Right lobe of liver (tissue), 6 donors: Measurements from ENCODE around the gene CLCN1. TPM values are rescaled to one million over a fixed set of nuclear protein-coding genes. Genes with fewer than 3 reads are reported as not detected.
"Not testable (repeated sequence)": the region's sequence is repeated elsewhere in the genome, so short reads cannot be mapped to it uniquely, and the experiment has no call there.

Experiments
- ATAC-seq, 4 donors: fragments of 200-7000 bp; cut with Tn5 transposase; one replicate each; pipeline ENCODE4 v1.9.1; 2020; ENCODE audit warnings: mild to moderate bottlenecking in 4 of 4, moderate library complexity in 4 of 4
- DNase-seq, 3 donors: peaks; one replicate each; pipeline ENCODE4 v3.0.0-alpha.2; 2020
- H3K27ac ChIP-seq, 3 donors: fragments of 200-600 bp; one replicate each; pipeline ENCODE4 v1.8.0; 2022
- H3K27me3 ChIP-seq, 2 donors: fragments of 200-600 bp; one replicate each; pipeline ENCODE4 v1.8.0; 2022
- H3K36me3 ChIP-seq, 4 donors: fragments of 200-600 bp; sonication (generic) in 1 of 4; one replicate each; pipeline versions ENCODE4 v1.5.1 to v1.8.0; 2017 to 2022; ENCODE audit warnings: control low read depth in 1 of 4
- H3K4me1 ChIP-seq, 4 donors: fragments of 200-600 bp; sonication (generic) in 1 of 4; one replicate each; pipeline versions ENCODE4 v1.5.1 to v1.8.0; 2017 to 2022; ENCODE audit warnings: control low read depth in 1 of 4
- H3K4me3 ChIP-seq, 3 donors: fragments of 200-600 bp; one replicate each; pipeline ENCODE4 v1.8.0; 2022
- H3K9me3 ChIP-seq, 4 donors: fragments of 200-600 bp; sonication (generic) in 1 of 4; one replicate each; pipeline versions ENCODE4 v1.5.1 to v1.8.0; 2017 to 2022; ENCODE audit warnings: control low read depth in 1 of 4
- CTCF ChIP-seq, 4 donors: fragments of 200-600 bp in 3 of 4; fragments of 450-650 bp in 1 of 4; IDR thresholded peaks; one replicate each; pipeline versions ENCODE4 v1.5.1 to v1.8.0; 2016 to 2022; ENCODE audit warnings: antibody characterized with exemption in 4 of 4, mild to moderate bottlenecking in 2 of 4
- POLR2A ChIP-seq: fragments of 450-650 bp; IDR thresholded peaks from one replicate; pipeline ENCODE4 v1.6.1; 2017; ENCODE audit warnings: antibody characterized with exemption, mild to moderate bottlenecking
- WGBS: methylation state at CpG from one replicate; pipeline ENCODE4 v1.1.6; 2018; ENCODE audit warnings: low coverage, low lambda C conversion rate; ENCODE audit not compliant: insufficient coverage; ENCODE audit errors: missing lambda C conversion rate; 5-methylcytosine and 5-hydroxymethylcytosine counted together
- intact Hi-C, 2 donors: fragments of 100-400 bp; cut with DNase I; formaldehyde crosslinking; loops; one replicate each; pipeline versions ENCODE4 v1.11.2 to v1.14.1; 2022
- total RNA-seq, 6 experiments: library from RNA; depleted of rRNA in 2 of 6; stranded (reverse); fragments of >200 nt in 2 of 6; fragmentation: NEBNext Ultra II Directional in 3 of 6; extraction: Animal tissue kit (Norgen Biotek cat#: 25700) in 3 of 6; gene quantifications; one replicate each; pipeline versions ENCODE4 v1.1.0 to v1.2.4, GENCODE V29; 2016 to 2023
- donor health status: DM: no; HTN: yes; CAD: no.
- donor health status: DM: no; HTN: no; CAD: no.
- donor health status: DM: no; HTN: no; CAD: no.
- donor health status: DM: no; HTN: yes; CAD: no.
- donor health status: DM: no; HTN: yes; CAD: no.

CLCN1 gene
- total RNA-seq, 6 experiments from 2014 or later, result not detected

GRCh38 chr7:143288836-143289235 lies 27.1 kb upstream of the CLCN1 start:
- peak overlapping the region; percentile 75 to 90 (median 87) for H3K27ac ChIP-seq
- TF ChIP-seq CTCF (IDR thresholded peaks at IDR 0.05), result no peak
- no peak for TF ChIP-seq POLR2A
- peaks cover 0 to 20% (median 3%) of the 10 kb centered on the region in 4 donors for H3K36me3 ChIP-seq
- no peaks in the 10 kb centered on the region for H3K27me3 ChIP-seq
- intact Hi-C loops, result no loop called here
- WGBS, result 2% methylated on average over 11 of the region's 11 CpGs
- H3K4me3 ChIP-seq, result peak overlapping the region; percentile 88 to 99 (median 98)
- no peak for ATAC-seq
- DNase-seq, result no peak
- no peaks in the 10 kb centered on the region for H3K9me3 ChIP-seq
- peaks cover 0 to 36% (median 6%) of the 10 kb centered on the region in 4 donors for H3K4me1 ChIP-seq

GRCh38 chr7:143289421-143289820 lies 26.5 kb upstream of the CLCN1 start:
- no peak for DNase-seq
- no peak overlapping the region for H3K27ac ChIP-seq
- ATAC-seq, result no peak
- intact Hi-C loops, result no loop called here
- H3K27me3 ChIP-seq, result no peaks in the 10 kb centered on the region
- H3K9me3 ChIP-seq, result no peaks in the 10 kb centered on the region
- peak overlapping the region in 1 of 3 donors; percentile 88 for H3K4me3 ChIP-seq
- peaks cover 0 to 26% (median 7%) of the 10 kb centered on the region in 4 donors for H3K36me3 ChIP-seq
- H3K4me1 ChIP-seq, result peaks cover 0 to 31% (median 4%) of the 10 kb centered on the region in 4 donors
- 38% methylated on average over 6 of the region's 6 CpGs for WGBS
- no peak for TF ChIP-seq POLR2A
- TF ChIP-seq CTCF (IDR thresholded peaks at IDR 0.05), result no peak

GRCh38 chr7:143289888-143290287 lies 26.0 kb upstream of the CLCN1 start:
- not testable (repeated sequence) for H3K27ac ChIP-seq

GRCh38 chr7:143290293-143290692 lies 25.6 kb upstream of the CLCN1 start:
- Histone ChIP-seq H3K4me3 (no peak overlapping the region), H3K36me3 (peaks cover 0 to 35% (median 12%) of the 10 kb centered on the region in 4 donors), H3K27me3 (no peaks in the 10 kb centered on the region), H3K27ac (no peak overlapping the region), H3K9me3 (no peaks in the 10 kb centered on the region), H3K4me1 (peaks cover 0 to 31% (median 4%) of the 10 kb centered on the region in 4 donors)
- DNase-seq, result no peak
- WGBS, result 61% methylated on average over 3 of the region's 4 CpGs
- TF ChIP-seq CTCF (IDR thresholded peaks at IDR 0.05) (no peak), POLR2A (no peak)
- intact Hi-C loops, result loop anchor here in 1 of 2 donors (10.0 kb wide), 1 partner anchor 45 kb away; no protein-coding TSS in a partner anchor
- no peak for ATAC-seq

More at GRCh38 chr7:143289888-143290287, 26.0 kb upstream of the CLCN1 start:
- intact Hi-C loops, result loop anchor here in 1 of 2 donors (10.0 kb wide), 1 partner anchor 45 kb away; no protein-coding TSS in a partner anchor
- ATAC-seq, H3K4me3 ChIP-seq, DNase-seq, H3K9me3 ChIP-seq, H3K27me3 ChIP-seq: not testable (repeated sequence)
- peaks cover 0 to 30% (median 10%) of the 10 kb centered on the region in 4 donors for H3K36me3 ChIP-seq
- 69% methylated on average over 4 of the region's 4 CpGs for WGBS
- peaks cover 0 to 31% (median 4%) of the 10 kb centered on the region in 4 donors for H3K4me1 ChIP-seq

GRCh38 chr7:143292876-143293275 lies 23.0 kb upstream of the CLCN1 start:
- WGBS, result 92% methylated on average over 5 of the region's 5 CpGs

More at GRCh38 chr7:143292876-143293275, 23.0 kb upstream of the CLCN1 start:
- ATAC-seq (no peak), DNase-seq (no peak)
- H3K27me3 ChIP-seq, result no peaks in the 10 kb centered on the region
- no peaks in the 10 kb centered on the region for H3K9me3 ChIP-seq
- H3K4me3 ChIP-seq, result no peak overlapping the region
- intact Hi-C loops, result loop anchor here in 1 of 2 donors (10.0 kb wide), 1 partner anchor 48 kb away; no protein-coding TSS in a partner anchor
- TF ChIP-seq CTCF (IDR thresholded peaks at IDR 0.05), result no peak
- TF ChIP-seq POLR2A, result no peak
- no peak overlapping the region for H3K27ac ChIP-seq
- H3K36me3 ChIP-seq, result peaks cover 0 to 56% (median 18%) of the 10 kb centered on the region in 4 donors
- peaks cover 0 to 13% (median 0%) of the 10 kb centered on the region in 4 donors for H3K4me1 ChIP-seq
